Stimulated activated CD4-positive, alpha-beta T cell treated with anti-CD3 and anti-CD28 coated beads, Interleukin-15, amount 100 ng/mL, for 48 hours (primary cell): ENCODE results near the gene GPR37.

Experiments
- DNase-seq, 2 donors: peaks; one replicate each; pipeline ENCODE4 v3.0.0-alpha.2; 2020; ENCODE audit warnings: low read depth in 2 of 2

Gene GPR37

GRCh38 chr7:124780608-124781007, 15.0 kb upstream of the GPR37 start:
- DNase-seq = no peak

DNA sequence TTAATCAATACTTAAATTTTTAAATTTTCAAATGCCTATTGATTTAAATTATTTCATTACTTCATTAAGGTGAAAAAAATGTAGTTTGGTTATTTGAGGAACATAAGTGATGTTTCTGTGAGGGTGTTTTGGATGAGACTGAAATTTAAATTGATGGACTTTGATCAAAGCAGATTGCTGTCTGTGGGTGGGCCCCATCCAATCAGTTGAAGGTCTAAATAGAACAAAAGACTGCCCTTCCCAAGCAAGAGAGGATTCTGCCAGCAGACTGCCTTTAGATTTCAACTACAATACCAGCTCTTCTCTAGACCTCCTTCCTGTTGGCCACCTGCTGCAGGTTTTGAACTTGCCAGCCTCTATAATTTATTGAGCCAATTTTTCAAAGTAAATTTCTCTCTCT, 14.5 kb upstream of the GPR37 start:
- no peak for DNase-seq

GRCh38 chr7:124779620-124780019, 14.0 kb upstream of the GPR37 start:
- no peak for DNase-seq

GRCh38 chr7:124779194-124779593, 13.6 kb upstream of the GPR37 start:
- DNase-seq = no peak

DNA sequence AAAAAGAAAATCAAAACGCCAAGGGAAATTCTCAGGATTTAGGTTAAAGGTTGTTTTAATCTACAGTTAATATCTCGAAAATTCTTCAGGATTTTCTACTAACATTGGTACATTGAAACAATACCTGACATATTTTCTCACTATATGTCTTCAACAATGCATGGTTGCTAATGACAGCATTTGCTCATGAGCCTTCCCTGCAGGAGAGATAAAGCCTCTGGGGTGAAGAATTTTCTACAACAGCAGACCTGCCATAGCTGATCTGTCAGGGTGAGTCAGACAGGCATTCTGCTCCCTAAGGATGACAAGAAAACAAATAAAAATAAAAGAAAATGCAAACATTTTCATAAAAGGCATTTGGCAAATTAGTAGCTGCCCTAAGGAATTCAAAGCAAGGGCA, 11.7 kb upstream of the GPR37 start:
- no peak for DNase-seq

DNA sequence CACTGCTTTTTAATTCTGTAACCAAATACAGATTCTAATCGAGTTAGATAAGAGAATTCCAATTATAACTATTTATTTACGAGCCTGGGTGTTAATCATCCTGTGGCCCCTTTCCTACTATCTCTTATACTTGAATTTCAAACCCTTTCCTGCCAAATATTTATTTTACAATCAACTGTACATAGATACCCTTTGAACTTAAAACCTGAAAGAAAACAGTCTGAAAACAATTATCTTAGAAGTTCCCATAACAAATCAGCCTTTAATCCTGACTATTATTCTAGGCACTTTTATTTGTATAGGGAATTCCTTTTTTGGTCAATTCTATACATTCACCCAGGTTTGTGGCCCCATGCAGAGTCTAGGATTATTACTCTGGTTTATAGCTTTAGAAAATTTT, 10.6 kb upstream of the GPR37 start:
- no peak for DNase-seq

DNA sequence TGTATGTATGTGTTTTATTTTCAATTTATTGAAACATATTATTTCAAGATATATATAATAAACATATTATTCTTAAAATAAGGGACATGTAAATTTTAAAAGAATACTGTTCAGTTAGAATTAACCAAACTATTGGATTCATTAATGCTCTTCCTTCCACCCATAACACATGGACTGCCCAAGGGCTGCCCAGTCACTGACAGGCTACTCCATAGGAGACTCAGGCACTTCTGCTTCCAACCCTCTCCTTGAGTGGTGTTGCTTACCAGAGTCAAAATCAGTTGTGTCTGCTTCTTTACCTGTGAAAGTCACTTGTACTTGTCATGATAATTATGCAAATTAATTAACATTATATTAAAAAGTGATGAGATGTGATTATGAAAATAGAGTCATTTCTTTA, 9.8 kb upstream of the GPR37 start:
- DNase-seq = no peak

- no peak for DNase-seq
Measured at GRCh38 chr7:124773938-124774337, 8.3 kb upstream of the GPR37 start.

DNA sequence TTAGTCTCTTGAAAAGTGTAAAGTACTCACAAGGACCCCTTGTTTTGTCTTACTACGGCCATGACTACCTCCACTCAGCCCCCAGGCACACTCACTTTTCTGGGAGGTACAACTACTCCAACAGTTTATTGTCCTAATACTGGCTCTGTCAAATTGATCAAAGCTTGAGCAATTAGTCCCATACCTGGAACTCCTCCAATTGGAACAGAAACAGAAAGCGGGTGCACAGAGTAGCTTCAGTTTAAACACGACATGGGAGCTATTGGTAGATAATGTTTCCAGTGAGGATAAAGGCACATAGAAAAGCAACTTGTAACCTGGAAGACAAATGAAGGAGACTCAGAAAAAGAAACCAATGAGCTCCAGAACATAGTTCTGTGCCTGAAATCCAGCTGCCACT, 7.7 kb upstream of the GPR37 start:
- no peak for DNase-seq

GRCh38 chr7:124769136-124769535, 3.5 kb upstream of the GPR37 start:
- DNase-seq = no peak

- DNase-seq = no peak
Measured at GRCh38 chr7:124768525-124768924, 2.9 kb upstream of the GPR37 start.

DNA sequence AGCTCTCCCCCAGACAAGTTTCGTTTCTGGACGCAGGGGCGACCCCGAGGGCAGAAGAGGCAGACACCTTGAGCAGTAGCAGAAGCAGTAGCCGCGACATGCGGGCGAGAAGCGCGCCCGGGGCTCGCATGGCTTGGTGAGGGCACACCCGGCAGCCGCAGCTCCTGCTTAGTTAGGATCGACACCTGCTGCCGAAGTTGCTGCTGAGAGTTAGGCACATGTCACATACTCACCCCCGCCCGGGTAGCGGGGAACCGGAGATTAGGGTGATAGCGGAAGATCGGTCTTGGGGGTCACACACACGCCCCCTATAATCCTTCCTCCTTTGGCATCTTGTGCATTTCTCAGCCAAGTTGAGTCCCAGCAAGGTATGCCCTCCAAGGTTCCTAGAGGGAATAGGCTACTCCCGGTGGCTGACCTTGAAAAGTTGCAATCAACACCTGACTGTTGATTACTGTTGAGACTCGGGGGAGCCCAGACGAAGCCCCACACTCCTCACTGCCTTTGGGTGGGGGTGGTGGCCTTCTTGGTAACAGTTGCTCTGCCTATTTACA, 668 bp downstream of the GPR37 start:
- peak in 1 of 2 donors; percentile 1 for DNase-seq

DNA sequence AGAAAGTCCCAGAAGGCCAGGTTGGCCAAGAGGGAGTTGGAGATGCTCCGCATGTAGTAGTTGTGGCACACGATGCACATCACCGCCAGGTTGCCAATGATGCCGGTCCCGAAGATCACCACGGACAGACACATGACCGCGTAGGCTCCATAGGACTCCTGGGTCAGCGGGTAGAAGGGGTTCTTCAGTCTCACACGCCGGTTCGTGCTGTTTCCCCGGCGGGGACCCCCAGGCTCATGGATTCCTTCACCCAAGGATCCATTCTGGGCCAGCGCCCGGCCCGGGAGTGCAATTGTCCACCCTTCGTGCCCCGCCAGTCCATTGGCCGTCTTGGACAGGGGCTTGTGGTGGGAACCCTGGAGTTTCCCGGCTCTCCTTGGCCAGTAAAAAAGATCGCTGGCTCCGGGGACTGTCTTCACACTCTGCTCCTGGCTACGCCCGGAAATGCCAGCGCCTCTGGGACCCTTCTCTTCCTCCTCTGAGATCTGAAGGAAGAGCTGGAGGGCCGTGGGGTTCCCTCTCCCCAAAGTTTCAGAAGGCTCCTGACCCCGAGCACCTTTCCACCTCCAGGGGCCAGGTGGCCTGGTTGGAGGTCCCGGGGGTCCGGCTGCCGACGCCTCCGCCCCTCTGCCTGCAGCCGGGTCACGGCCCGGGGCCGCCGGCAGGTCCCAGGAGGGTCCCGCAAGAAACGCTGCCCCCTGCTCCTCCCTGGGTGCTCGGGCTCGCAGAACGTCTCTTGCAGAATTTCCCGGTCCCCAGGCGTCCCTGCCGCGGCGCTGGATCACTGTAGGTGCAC, 1.3 kb downstream of the GPR37 start:
- DNase-seq = no peak

DNA sequence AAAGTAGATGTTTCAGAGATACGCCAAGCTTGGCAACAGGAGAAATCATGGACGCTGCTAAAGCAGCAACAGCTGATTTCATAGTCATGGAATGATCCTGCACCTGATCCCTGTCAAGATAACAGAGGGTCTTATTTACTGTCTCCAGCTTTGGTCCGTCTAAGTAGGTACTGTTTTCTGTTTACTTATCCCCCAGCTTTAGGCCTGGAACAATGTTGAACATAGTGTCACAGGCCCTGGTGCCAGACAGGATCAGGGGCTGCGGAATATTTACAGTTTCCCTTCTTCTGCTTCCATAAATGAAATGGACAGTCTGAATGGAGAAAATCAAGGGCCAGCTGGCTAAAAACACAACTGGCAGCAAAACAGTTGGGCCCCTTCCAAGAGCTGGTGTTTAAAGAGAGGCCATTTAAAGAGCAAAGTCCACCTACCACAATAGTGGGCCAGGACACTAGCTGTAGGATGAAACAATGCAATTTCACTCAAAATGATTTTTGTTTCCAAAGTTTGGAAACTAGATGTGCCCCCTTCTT, 2.9 kb downstream of the GPR37 start:
- no peak for DNase-seq

- DNase-seq = no peak
Measured at GRCh38 chr7:124761164-124761715, 4.4 kb downstream of the GPR37 start.

DNA sequence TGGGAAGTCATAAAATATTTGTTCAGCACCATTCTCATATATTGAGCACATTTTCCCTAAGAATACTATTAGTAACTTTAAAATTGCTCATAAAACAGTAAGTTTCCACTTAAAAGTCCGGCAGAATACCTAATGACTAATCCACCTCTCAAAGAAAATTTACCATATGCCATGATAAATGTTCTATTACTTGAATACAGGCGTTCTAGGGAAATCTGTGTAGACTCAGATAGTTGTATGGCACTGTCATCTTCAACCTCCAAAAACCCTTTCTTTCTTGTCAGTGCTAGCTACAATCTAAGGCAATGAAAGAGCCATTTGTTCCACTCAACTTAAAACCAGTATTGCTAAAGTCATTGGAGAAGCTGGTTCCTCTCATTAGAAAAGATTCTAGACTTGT, 7.3 kb downstream of the GPR37 start:
- no peak for DNase-seq

DNA sequence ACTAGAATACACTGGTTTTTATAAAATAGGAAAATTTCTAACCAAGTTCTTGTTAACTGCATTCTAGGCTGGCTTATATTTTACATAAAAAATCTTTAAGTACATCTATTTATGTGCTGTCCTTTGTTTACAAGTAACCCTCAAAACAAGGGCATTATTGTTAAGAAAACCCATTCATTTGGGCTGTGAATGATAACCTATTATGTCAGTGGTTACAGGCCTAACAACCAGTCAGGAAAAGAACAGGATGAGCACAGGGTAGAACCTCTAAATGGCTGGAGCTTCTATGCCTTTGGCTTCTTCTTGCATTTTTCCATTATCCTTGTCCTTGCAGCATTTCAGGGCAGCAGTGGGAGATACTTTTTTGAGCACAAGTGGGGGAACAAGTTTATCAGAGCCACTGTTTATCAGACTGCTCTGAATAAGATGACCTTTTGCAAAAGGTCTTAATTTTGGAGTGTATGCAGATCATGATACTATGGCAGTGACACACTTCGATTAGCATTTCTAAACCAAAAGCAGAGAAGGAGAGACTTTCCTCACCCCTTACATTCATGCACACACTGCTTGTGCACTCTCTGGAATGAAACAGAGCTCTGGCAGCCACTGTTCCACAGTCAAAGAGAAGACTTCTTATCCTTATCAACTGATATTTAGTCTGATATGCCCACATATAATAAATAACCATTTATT, 10.9 kb downstream of the GPR37 start:
- no peak for DNase-seq

DNA sequence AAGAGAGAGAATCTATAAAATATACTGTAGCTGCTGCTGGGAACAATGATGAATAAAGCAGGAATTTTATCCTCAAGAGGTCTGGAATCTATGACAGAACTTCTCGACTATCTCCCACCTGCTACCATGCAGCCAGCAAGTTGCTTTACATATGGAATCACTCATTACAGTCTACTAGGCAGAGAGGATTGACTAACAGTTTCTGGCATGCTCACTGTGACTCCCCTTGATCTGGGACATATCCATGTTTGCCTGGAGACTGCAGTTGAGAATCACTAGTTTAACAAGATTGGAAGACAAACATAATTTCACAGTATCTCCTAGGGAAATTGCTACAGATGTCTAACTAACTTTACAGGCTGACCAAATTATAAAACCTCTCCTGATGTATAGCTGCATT, 13.3 kb downstream of the GPR37 start:
- DNase-seq = no peak

DNA sequence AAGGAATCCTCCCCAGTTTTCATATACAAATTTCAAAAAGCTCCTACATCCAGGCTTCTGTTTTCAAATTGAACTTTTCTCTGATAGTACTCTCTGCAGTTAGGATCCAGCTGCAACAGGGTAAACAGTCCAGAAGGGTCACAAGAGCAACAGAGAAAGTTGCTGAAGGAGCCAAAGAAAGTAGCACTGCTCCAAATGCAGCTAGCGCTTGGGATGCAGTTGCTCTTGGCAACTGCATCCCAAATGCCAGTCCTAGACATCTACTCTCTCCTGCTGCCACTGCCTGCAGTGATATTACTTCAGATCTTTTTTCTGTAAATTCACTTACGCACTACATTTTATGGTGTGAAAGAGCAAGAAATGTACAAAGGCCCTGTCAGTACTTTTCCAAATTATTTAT, 14.6 kb downstream of the GPR37 start:
- DNase-seq = no peak

GRCh38 chr7:124747072-124747471, 18.5 kb downstream of the GPR37 start:
- DNase-seq = no peak

DNA sequence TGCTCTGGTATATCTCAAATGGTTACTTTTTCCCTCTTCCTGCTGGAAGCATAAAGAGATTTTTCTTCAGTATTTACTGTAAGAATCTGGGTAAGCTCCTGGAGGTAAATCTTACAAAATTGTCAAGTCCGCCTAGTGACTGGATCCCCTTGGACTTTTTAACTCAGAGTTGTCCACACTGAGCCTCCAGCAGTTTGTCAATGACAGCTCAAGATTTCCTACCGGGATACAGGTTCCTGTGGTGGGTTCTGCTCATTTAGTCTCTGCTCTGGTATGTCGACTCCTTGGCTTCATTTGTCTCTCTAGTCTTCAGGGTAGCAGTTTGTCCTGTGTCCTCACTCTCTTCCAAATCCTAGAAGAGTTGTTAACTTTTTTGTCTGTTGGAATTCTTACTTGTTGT, 27.0 kb downstream of the GPR37 start:
- no peak for DNase-seq

- DNase-seq = no peak
Measured at GRCh38 chr7:124737760-124738300, 27.8 kb downstream of the GPR37 start.
